HTERT RPE-1 (cell line): ENCODE data around the gene TSC22D1.
"Not testable (repeated sequence)": the region's sequence is repeated elsewhere in the genome, so short reads cannot be mapped to it uniquely, and the experiment has no call there.

ENCODE experiments used
- in situ Hi-C: fragments of 300-500 bp; cut with MboI; formaldehyde crosslinking; loops from 4 replicates; pipeline ENCODE4 v1.14.3; 2020; ENCODE audit warnings: low sequenced_read_pairs

Gene TSC22D1

GRCh38 chr13:44573790-44574465, 2.2 kb downstream of the TSC22D1 start:
- in situ Hi-C loops: no loop called here

GRCh38 chr13:44573071-44573470, 3.1 kb downstream of the TSC22D1 start:
- in situ Hi-C loops: no loop called here

- in situ Hi-C loops: no loop called here
These were observed 9.5 kb downstream of the TSC22D1 start for GRCh38 chr13:44566601-44567000.

GRCh38 chr13:44565881-44566280, 10.2 kb downstream of the TSC22D1 start:
- in situ Hi-C loops: no loop called here

GRCh38 chr13:44564936-44565335, 11.2 kb downstream of the TSC22D1 start:
- in situ Hi-C loops: no loop called here

DNA sequence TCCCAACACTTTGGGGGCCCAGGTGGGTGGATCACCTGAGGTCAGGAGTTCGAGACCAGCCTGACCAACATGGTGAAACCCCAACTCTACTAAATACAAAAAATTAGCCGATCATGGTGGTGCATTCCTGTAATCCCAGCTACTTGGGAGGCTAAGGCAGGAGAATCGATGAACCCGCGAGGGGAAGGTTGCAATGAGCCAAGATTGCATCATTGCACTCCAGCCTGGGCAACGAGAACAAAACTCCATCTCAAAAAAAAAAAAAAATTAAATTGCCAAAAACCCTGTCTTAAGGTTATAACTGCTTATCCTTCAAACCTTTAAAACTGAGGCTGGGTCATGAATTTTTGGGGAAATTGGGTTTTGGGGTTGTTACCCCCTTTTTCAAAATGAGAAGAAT, 13.3 kb downstream of the TSC22D1 start:
- in situ Hi-C loops: not testable (repeated sequence)

GRCh38 chr13:44561351-44561750, 14.8 kb downstream of the TSC22D1 start:
- in situ Hi-C loops: no loop called here

DNA sequence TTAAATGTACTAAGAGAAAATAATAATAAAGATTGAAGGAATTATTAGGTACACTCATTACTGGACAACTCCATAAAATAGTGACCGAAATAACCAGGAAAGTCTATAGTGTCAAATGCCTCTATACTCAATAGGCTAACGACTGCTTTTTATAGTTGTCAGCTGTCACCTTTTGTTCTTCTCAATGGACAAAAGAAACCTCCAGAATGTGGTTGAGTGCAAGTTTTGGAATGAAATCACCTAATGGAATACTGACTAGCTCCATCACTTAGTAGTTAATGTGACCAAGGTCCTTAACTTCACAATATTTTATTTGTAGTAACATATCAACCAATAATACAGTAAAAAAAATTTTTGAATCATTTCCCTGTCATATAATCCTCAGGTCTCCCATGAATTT, 18.1 kb downstream of the TSC22D1 start:
- in situ Hi-C loops: no loop called here

GRCh38 chr13:44555207-44555606, 20.9 kb downstream of the TSC22D1 start:
- in situ Hi-C loops: no loop called here

GRCh38 chr13:44549476-44549875, 26.7 kb downstream of the TSC22D1 start:
- in situ Hi-C loops: no loop called here

- in situ Hi-C loops: no loop called here
These were observed 30.0 kb downstream of the TSC22D1 start for GRCh38 chr13:44546164-44546563.

DNA sequence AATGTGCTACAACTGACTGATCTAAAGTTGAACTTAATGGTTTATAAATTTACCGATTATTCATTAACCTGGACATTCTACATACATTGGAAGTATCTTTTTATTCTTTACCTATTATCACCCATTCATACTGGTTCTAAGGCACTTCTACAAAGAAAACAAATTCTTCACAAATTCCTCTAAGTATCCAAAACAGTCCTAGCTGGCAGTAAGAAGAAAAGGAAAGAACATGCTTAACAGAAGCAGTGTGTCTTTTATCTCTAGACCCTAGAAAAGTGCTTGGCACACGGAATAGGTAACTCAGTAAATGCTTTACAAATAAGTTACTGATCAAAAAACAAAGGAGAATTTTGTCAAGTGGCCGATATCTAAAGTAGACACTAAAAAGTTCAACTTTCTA, 32.8 kb downstream of the TSC22D1 start:
- in situ Hi-C loops: no loop called here

- in situ Hi-C loops: no loop called here
These were observed 33.8 kb downstream of the TSC22D1 start for GRCh38 chr13:44542361-44542760.

- in situ Hi-C loops: no loop called here
These were observed 34.5 kb downstream of the TSC22D1 start for GRCh38 chr13:44541601-44542000.

- in situ Hi-C loops: no loop called here
These were observed 35.2 kb downstream of the TSC22D1 start for GRCh38 chr13:44540761-44541434.

DNA sequence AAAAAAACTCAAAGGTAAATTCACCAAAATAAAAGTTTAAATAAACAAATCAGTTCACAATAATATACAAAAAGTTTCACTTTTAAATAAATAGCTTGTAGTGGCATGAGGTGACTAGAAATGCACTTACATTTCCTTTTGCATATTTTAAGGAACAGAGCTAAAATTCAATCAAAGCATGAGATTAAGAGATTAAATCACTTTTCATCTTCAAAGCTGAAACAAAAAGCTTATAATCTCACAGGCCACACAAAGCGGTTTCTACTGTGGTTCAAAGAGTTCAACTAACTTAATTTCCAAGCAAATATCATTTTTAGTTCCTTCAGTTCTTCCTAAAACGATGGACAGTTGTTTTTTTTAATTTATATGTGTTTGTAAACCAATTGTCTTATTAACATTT, 38.9 kb downstream of the TSC22D1 start:
- in situ Hi-C loops: no loop called here

- in situ Hi-C loops: no loop called here
These were observed 52.7 kb downstream of the TSC22D1 start for GRCh38 chr13:44523146-44524015.

GRCh38 chr13:44519642-44520041, 56.5 kb downstream of the TSC22D1 start:
- in situ Hi-C loops: no loop called here

DNA sequence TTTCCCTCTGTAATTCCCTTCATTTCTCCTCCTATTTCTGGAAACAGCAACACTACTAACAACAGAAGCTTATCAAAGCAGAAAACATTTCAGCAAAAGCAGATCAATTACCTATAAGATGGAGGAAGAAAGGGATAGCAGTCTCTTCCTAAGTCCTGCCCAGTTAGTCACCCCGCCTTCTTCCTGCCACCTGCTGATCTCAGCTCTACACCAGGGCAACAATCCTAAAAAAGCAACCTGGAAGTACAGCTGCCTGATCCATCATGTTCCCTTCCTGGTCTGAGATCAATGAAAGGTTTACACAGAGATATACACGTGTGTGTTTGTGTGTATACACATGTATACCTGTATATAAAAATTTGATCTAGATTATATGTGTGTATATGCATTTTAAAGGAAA, 59.4 kb downstream of the TSC22D1 start:
- in situ Hi-C loops: no loop called here

GRCh38 chr13:44514278-44514677, 61.9 kb downstream of the TSC22D1 start:
- in situ Hi-C loops: no loop called here

DNA sequence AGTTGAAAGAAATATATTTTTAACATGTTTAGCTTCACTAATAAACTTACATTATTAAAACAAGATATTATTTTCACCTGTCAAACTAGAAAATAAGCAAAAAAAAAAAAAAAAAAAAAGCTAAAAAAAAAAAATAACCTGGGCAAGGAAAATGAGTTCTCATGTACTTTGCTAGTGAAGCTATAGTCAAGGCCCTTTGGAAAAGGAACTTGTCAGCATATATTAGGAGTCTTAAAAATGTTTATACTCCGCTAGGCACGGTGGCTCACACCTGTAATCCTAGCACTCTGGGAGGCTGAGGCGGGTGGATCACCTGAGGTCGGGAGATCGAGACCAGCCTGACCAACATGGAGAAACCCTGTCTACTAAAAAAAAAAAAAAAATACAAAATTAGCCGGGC, 66.3 kb downstream of the TSC22D1 start:
- in situ Hi-C loops: not testable (repeated sequence)
